ENCODE data around the gene ZNF430.
"Not testable (repeated sequence)": the region's sequence is repeated elsewhere in the genome, so short reads cannot be mapped to it uniquely, and the experiment has no call there.

The ZNF430 gene

DNA sequence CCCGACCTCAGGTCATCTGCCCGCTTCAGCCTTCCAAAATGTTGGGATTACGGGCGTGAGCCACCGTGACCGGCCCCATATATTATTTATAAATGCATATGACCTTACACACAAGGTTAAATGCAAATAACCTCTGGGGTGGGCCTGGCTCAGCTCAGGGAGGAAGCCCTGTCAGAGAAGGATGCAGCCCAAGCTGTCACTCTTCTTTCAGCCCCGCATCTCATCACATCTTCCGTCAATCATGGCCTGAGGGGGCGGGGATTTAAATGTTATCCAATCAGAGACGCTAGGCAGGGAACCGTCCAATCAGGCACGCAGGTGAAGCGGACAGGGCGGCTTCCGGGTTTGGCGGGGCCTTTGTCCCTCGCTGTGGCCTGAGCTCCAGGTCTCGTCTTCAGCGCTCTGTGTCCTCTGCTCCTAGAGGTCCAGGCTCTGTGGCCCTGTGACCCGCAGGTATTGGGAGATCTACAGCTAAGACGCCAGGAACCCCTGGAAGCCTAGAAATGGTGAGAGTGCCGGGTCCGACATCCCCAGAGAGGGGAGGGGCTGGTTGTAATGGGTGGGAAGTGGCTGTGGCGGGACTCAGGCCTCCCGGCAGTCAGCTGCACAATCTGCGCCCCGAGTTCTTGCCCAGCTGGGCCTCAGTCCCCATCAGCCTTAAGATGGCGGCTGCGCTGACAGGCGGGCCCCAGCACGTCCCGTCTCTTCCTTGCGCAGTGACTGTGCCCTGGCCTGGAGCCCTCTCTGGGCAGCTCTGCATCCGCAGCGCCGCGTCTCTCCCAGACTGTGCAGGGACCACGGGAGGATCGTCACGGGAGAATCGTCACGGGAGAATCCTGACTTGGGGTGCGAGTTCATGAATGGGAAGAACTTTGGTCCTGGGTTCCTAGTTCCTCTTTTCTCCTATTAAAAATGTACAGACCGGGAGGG, at the start of gene ZNF430:
TSS of gene ZNF430 (plus strand) at position 360 of the 930 bp plus-strand sequence. CDS start at position 504, 144 bp downstream.
- peak; percentile 96 for DNase-seq

DNA sequence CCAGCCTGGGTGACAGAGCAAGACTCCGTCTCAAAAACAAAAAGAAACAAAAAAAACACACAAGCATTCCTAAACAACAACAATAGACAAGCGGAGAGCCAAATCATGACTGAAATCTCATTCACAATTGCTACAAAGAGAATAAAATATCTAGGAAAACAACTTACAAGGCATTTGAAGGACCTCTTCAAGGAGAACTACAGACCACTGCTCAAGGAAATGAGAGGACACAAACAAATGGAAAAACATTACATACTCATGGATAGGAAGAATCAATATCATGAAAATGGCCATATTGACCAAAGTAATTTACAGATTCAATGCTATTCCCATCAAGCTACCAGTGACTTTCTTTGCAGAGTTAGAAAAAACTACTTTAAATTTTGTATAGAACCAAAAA, 27.7 kb upstream of the ZNF430 start:
- DNase-seq: not testable (repeated sequence)

DNA sequence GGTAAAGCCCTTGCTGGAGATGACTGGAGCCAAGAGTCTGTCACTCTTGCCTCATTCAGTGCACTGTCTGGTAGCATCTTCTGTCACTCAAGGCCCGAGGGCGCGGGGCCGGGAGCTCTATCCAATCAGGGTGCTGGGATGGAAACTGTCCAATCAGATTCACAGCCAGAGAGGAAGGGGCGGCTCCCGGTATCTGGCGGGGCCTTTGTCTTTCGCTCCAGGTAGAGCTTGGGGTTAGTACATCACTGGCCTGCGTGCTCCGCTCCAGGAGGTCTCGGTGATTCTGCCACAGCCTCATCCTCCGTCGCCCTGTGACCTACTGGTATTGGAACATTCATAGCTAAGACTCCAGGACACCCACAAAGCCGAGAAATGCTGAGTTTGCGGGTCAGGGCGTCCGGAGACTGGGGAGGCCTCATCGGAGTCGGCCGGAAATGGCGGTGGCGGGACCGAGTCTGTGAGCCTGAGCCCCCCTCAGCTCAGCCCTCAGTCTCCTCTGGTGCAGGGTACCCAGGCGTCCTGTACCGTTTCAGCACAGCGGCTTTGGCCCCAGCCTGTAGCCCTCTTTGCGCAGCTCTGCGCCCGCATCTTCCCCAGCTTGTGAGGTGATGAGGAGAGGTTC, 20.6 kb upstream of the ZNF430 start:
- DNase-seq: peak; percentile 94

DNA sequence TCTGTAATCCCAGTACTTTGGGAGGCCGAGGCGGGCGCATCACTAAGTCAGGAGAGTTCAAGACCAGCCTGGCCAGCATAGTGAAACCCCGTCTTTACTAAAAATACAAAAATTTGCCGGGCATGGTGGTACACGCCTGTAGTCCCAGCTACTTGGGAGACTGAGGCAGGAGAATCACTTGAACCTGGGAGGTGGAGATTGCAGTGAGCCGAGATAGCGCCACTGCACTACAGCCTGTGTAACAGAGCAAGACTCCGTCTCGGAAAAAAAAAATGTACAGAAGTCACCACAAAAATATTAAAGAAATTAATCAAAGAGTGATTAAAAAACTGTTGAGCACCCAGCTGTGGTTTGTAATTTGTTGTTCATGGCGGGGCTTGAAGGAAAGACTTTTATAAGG, 781 bp downstream of the ZNF430 start:
- DNase-seq: not testable (repeated sequence)

DNA sequence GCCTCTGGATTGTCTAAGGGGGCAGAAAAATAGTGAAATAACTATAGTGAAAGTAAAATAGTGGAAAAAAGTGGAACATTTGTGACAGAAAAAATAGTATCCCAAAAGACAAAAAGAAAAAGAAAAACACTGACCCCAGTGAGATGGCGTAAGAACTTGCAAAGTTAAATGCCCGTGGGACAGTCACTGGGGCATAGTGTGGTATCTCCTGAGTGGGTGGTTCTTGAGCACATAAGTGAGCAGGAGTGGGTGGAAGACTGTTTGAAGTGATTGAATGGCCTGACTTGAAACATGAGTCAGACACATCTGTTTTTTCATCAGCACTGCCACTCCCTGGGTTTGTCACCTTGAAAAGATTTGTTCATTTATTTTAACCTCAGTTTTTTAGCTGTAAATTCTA, 2.5 kb downstream of the ZNF430 start:
- DNase-seq: peak; percentile 54

DNA sequence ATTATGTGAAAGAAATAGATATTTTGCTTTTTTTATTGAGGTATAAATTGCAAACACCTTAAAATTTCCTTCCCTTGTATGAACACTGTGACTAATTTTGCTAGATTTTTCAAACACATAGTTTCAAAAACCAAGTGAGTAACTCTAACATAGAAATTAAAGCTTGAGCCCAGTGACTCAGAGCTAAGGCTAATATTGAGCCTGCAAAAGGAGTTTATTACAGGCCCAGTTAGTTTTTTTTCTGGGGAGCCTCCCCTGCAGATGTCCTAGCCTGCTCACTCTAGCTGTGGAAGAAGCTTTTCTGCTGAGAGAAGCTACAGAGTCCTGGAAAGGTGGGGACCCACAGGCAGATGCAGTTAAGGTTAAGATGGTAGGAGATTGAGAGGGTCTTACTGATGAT, 3.4 kb downstream of the ZNF430 start:
- DNase-seq: no peak

DNA sequence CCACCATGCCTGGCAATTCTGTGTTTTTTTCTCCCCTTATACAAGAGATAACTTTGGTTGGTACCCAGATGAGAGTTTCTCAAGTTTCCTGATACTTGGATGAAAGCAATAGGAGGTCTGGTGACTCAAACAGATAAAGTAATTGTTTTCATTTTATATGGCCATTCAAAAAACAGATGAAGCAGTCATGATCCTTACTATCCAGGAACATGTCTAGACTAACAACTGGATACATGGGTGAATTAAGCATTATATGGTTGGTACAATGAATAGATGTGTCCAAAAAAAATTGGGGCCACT, 8.5 kb downstream of the ZNF430 start:
- no peak for DNase-seq

DNA sequence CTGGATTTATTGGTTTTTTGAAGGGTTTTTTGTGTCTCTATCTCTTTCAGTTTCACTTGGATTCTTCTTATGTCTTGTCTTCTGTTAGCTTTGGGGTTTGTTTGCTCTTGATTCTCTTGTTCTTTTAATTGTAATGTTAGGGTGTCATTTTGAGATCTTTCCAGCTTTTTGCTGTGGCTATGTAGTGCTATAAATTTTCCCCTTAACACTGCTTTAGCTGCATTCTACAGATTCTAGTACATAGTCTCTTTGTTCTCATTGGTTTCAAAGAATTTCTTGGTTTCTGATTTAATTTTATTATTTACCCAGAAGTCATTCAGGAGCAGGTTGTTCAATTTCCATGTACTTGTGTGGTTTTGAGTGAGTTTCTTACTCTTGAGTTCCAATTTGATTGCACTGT, 24.6 kb downstream of the ZNF430 start:
- DNase-seq: no peak

DNA sequence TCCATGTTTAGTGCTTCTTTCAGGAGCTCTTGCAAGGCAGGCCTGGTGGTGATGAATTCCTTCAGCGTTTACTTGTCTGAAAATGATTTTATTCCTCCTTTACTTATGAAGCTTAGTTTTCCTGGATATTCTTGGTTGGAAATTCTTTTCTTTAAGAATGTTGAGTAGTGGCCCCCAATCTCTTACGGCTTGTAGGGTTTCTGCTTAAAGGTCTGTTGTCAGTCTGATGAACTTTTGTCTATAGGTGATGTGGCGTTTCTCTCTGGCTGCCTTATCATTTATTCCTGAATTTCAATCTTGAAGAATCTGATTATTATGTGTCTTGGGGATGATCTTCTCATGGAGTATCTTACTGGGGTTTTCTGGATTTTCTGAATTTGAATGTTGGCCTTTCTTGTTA, 26.0 kb downstream of the ZNF430 start:
- no peak for DNase-seq

DNA sequence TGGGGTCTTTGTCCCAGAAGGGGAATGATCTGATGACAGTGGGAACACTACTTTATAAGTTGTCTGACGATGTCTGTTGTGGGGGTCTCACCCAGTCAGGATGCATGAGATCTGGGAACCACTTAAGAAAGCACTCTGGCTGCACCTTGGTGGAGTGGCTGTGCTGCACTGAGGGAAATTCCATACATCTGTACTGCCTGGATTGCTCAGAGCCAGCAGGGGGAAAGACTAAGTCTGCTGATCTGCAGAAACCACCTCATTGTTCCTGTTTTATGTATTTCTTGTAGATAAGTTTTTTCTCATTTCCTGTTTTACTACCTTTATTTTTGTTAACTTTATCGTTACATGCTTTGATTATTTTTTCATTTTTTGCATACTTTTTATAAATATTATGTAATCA, 27.3 kb downstream of the ZNF430 start:
- DNase-seq: no peak

DNA sequence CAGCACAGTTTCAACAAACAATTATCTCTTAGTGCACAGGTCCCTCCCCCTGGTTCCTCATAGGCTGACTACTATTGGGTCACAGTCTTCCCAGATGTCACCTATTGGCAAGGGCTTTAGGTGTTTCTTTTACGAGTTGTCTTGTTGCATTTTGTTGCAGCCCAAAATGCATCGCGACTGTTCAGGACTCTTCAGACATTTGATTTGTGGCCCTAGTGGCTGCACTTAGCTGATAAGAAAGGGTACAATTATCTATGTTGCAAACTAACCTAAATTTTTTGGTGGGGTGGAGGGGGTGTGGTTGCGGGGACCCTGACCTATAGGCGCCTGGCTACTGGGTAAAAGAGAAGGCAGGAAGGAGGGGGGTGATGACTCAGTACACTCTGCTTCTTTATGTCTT, 32.4 kb downstream of the ZNF430 start:
- no peak for DNase-seq

DNA sequence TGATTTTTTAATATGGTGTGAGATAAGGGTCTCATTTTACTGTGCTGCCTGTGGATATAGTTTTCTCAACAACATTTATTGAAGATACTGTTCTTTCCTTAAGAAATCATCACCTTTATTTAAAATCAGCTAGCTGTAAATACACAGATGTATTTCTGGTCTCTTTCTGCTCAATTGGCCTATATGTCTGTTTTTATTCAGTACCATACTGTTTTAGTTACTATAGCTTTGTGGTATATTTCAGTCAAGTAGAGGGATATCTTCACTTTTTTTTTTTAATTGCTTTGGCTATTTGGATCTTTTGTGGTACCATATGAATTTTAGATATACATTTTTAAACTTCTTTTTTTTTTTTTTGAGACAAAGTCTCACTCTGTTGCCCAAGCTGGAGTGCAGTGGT, 44.9 kb downstream of the ZNF430 start:
- no peak for DNase-seq

DNA sequence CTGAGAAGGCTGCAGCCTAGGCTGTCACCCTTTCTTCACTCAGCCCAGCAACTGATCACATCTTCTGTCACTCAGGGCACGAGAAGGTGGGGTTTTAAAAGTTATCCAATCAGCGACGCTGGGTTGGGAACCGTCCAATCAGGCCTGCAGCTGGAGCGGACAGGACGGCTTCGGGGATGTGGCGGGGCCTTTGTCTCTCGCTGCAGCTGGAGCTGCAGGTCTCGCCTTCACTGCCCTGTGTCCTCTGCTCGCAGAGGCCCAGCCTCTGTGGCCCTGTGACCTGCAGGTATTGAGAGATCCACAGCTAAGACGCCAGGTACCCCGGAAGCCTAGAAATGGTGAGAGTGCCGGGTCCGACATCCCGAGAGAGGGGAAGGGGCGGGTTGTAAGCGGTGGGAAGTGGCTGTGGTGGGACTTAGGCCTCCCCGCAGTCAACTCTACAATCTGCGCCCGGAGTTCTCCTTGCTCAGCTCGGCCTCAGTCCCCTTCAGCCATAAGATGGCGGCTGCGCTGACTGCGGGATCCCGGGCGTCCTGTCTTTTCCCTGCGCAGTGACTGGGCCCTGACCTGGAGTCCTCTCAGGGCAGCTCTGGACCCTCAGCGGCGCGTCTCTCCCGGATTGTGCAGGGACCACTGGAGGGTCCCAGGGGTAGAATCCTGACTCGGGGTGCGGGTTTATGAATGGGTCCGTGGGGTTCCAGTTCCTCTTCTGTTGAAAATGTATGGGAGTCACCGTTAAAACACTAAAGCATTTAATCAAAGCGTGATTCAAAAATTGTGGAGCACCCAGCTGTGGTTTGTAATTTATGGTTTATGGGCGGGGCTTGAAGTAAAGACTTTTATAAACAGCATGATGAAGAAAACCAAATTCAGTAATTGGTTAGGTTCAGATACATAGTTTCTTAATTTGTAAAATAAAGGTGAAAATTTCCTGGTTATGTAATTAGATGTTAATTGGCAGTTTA, 61.8 kb downstream of the ZNF430 start, which contains the start of gene ZNF714:
TSS of gene ZNF714 (plus strand) at position 193 of the 965 bp plus-strand sequence. CDS start 16,066 bp downstream, outside the sequence.
- peak; percentile 90 for DNase-seq

DNA sequence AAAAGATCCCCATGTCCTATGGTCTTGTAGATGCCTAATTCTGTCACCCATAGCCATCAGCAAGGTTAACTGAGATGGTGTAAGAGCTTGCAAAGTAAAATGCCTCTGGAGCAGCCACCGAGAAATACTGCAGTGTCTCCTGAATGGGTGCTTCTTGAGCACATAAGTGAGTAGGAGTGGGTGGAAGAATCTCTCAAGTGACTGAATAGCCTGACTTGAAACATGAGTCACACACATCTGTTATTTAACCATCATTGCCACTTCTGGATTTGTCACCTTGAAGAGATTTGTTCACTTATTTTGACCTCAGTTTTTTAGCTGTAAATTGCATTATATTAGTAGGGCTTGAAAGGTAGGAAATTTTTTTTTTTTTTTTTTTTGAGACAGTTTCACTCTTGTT, 63.9 kb downstream of the ZNF430 start:
- peak; percentile 40 for DNase-seq

DNA sequence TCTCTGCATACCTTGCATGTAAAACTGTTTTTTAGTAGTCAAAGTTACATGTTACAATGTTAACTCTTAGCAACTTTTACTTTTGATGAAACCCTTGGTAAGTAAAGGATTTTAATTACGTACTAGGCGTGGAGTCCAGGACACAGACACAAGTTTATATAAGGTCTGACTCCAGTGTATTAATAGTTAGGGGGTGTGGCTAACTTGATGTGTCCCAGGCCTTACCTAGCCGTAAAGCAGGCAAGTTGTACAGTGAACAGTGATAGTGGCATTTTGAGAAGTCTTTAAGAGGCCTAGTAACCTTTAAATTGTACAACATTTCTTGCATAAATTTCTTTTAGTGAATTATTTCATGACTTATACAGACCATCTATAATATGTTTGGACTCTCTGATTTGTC, 67.4 kb downstream of the ZNF430 start:
- DNase-seq: no peak

DNA sequence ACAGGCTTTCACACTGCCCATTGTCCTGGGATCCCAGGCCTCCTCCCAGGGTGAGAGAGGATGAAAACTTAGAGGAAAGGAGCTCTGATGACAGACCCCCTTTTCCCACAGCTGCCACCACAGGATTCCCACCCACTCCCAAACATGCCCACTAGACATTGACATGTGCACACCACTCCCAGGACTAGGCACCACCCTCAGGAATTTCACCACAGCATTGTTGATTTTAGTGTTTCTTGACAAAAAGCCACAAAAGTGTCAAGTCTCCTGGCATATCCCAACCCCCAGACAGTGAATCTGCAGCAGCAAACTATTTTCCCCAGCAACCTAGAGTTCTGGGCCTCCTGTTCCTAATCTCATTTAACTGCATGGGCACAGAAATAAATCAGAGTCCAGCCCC, 71.7 kb downstream of the ZNF430 start:
- no peak for DNase-seq

DNA sequence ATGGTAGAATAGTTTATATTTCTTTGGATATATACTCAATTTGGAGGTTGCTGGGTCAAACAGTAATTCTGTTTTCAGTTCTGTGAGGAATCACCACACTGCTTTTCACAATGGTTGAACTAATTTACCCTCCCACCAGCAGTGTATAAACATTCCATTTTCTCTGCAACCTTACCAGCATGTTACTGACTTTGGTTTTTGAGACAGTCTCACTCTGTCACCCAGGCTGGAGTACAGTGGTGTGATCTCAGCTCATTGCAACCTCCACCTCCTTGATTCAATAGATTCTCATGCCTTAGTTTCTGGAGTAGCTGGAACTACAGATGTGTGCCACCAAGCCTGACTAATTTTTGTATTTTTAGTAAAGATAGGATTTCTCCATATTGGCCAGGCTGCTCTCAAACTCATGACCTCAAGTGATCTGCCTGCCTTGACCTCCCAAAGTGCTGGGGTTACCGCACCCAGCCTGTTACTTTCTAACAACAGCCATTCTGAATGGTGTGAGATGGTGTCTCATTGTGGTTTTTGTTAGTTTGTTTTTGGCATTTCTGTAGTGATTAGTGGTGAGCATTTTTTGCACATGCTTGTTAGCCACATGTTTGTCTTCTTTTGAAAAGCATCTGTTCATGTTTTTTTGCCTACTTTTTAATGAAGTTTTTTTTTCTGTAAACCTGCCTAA, 74.0 kb downstream of the ZNF430 start:
- DNase-seq: no peak

DNA sequence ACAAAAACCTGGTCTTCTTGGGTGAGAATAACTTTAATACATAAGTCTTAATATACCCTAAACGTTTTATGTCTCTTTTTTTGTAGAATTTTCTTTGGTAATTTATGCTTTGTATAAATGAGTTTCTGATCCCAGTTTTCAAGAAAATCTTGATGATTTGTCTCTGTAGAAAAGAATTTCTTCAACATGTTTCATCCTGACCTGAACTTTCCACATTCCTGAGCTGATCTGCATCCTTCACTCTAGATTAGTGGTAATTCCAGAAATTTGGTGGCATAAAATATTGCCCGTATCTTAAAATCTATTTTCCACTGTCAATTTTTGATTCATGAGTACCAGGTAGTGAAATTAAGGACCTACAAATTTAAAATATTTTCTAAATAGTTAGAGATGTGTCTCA, 77.8 kb downstream of the ZNF430 start:
- no peak for DNase-seq

DNA sequence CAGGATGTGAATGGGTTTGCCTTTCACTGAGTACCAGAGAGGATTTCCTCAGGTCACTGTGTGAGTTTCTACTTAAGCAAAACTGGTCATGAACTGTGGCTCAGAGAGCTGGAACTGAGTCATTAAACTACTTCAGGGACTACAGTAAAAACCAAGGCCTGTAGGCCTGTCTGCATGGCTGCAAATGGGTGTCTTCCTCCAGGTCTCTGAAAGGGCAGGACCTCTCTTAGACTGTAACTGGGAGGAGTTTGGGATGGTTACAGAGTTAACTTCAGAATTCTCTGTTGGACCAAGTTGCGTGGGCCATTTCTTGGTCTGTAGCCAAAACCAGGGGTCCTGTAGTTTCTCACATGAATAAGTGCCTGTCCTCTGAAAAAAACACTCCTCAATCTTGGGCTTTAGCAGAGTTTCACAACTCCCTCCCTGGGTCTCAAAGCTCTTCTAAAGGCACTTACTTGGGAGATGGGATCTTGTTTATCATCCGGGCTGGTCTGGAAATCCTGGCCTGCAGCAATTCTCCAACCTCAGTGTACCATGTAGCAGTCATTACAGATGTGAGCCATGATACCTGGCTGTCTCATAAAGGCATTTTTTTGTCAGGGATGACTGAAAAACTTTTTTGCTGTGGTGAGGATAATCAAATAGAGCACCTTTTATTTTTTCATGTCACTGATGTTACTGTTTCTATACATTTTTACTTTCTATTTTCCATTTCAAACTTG, 81.2 kb downstream of the ZNF430 start:
- no peak for DNase-seq

DNA sequence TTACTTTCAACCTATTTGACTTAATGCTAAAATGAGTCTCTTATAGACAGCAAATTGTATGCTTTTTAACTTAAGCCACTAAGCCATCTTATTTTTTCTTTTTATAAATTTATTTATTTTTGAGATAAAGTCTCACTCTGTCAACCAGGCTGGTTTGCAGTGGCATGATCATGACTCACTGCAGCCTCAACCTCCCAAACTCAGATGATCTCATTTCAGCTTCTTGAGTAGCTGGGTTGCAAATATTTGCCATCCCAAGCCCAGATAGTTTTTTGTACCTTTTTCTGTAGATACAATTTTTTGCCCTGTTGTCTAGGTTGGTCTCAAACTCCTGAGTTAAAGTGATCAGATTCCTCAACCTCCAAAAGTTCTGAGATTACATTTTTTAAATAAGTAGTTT, 88.7 kb downstream of the ZNF430 start:
- DNase-seq: no peak

Measured in activated CD4-positive, alpha-beta T cell treated with anti-CD3 and anti-CD28 coated beads for 48 hours (primary cell).